Heart right ventricle (tissue), 16 donors: ENCODE data around the gene NATD1. TPM values are rescaled to one million over a fixed set of nuclear protein-coding genes. Genes with fewer than 3 reads are reported as not detected.
A peak's percentile ranks its signal among the peaks of the same experiment; 100 is the strongest.

Experiments
- ATAC-seq, 8 donors: fragments of 200-7000 bp; cut with Tn5 transposase; one replicate each; pipeline ENCODE4 v1.9.1; 2020; ENCODE audit warnings: mild to moderate bottlenecking in 8 of 8, moderate library complexity in 8 of 8, moderate number of reproducible peaks in 1 of 8
- DNase-seq, 2 donors: peaks; one replicate each; pipeline ENCODE4 v3.0.0-alpha.2; 2020
- H3K27ac ChIP-seq, 10 donors: fragments of 200-600 bp; sonication (generic) in 2 of 10; one replicate each; pipeline versions ENCODE4 v1.5.0 to v1.8.0; 2020 to 2022; ENCODE audit warnings: mild to moderate bottlenecking in 3 of 10
- H3K27me3 ChIP-seq, 7 donors: fragments of 200-600 bp; one replicate each; pipeline ENCODE4 v1.8.0; 2021 to 2022; ENCODE audit warnings: mild to moderate bottlenecking in 2 of 7
- H3K36me3 ChIP-seq, 9 donors: fragments of 200-600 bp; sonication (generic) in 1 of 9; one replicate each; pipeline versions ENCODE4 v1.5.0 to v1.8.0; 2020 to 2022; ENCODE audit warnings: mild to moderate bottlenecking in 2 of 9
- H3K4me1 ChIP-seq, 9 donors: fragments of 200-600 bp; sonication (generic) in 1 of 9; one replicate each; pipeline versions ENCODE4 v1.5.0 to v1.8.0; 2020 to 2022; ENCODE audit warnings: mild to moderate bottlenecking in 4 of 9
- H3K4me3 ChIP-seq, 10 donors: fragments of 200-600 bp; sonication (generic) in 2 of 10; one replicate each; pipeline versions ENCODE4 v1.5.0 to v1.8.0; 2020 to 2022; ENCODE audit warnings: mild to moderate bottlenecking in 7 of 10, moderate library complexity in 2 of 10
- H3K9me3 ChIP-seq, 11 donors: fragments of 200-600 bp in 10 of 11; sonication (generic) in 2 of 11; one replicate each; pipeline versions ENCODE4 v1.5.0 to v1.8.0; 2013 to 2022; ENCODE audit warnings: mild to moderate bottlenecking in 2 of 11, control low read depth in 1 of 11, moderate library complexity in 1 of 11
- CTCF ChIP-seq, 9 donors: fragments of 200-600 bp; sonication (generic) in 2 of 9; IDR thresholded peaks; one replicate each; pipeline versions ENCODE4 v1.5.0 to v1.8.0; 2021 to 2022; ENCODE audit warnings: antibody characterized with exemption in 9 of 9, mild to moderate bottlenecking in 5 of 9, moderate library complexity in 1 of 9
- WGBS, 2 donors: extraction: QIAGEN DNeasy Blood & Tissue Kit; methylation state at CpG; one replicate each; pipeline ENCODE4 v1.1.7; 2013; ENCODE audit warnings: inconsistent platforms in 1 of 2; 5-methylcytosine and 5-hydroxymethylcytosine counted together
- intact Hi-C, 10 donors: fragments of 100-400 bp; cut with DNase I; formaldehyde crosslinking; loops; one replicate each; pipeline versions ENCODE4 v1.11.1 to v1.14.2; 2022
- polyA plus RNA-seq, 2 donors: library from polyadenylated mRNA; stranded (reverse); fragments of 200-250 nt; gene quantifications; one replicate each; pipeline ENCODE4 v1.2.3, GENCODE V29; 2013
- total RNA-seq, 10 donors: library from RNA; stranded (reverse); fragmentation: NEBNext Ultra II Directional in 3 of 10; extraction: Animal tissue kit (Norgen Biotek cat#: 25700) in 3 of 10; gene quantifications; one replicate each; pipeline versions ENCODE4 v1.2.1 to v1.2.4, GENCODE V29; 2021 to 2023
- donor health status: Arrhythmogenic right ventricular cardiomyopathy.
- donor health status: ischemic (EF 13 %, LVEDD 7.1; RV severe dilation, severe dysfunction).
- donor health status: healthy with polysubstance abuse.
- donor health status: DM: no; HTN: yes; CAD: no.
- donor health status: DM: no; HTN: no; CAD: no.
- donor health status: ischemic (EF 25% LVEDD 6.9; RV normal size, moderate dysfunction).
- donor health status: ischemic (EF 25% LVEDD 5.7; RV mildly dilated, moderate dysfunction).
- donor health status: healthy.
- donor health status: DM: yes; HTN: yes; CAD: no.
- donor health status: Ischemic cardiomyopathy.
- donor health status: ischemic (EF 35%, LVEDD 5.7; RV mildly dilated, moderate dysfunction).
- donor health status: nonischemic (EF 11% LVEDD 7.7; RV severe dilation, severe dysfunction).
- donor health status: DM: yes; HTN: yes; CAD: no.
- donor health status: PGD.
- donor health status: ischemic (EF 29% LVEDD 5.4; RV normal size, mild dysfunction).
- donor health status: nonischemic (EF 23%, LVEDD 6.1; RV moderate dilation, normal function).

Gene NATD1
- total and polyA plus RNA-seq, 12 donors, result 3.1 to 23.1 (median 18.1) TPM

DNA sequence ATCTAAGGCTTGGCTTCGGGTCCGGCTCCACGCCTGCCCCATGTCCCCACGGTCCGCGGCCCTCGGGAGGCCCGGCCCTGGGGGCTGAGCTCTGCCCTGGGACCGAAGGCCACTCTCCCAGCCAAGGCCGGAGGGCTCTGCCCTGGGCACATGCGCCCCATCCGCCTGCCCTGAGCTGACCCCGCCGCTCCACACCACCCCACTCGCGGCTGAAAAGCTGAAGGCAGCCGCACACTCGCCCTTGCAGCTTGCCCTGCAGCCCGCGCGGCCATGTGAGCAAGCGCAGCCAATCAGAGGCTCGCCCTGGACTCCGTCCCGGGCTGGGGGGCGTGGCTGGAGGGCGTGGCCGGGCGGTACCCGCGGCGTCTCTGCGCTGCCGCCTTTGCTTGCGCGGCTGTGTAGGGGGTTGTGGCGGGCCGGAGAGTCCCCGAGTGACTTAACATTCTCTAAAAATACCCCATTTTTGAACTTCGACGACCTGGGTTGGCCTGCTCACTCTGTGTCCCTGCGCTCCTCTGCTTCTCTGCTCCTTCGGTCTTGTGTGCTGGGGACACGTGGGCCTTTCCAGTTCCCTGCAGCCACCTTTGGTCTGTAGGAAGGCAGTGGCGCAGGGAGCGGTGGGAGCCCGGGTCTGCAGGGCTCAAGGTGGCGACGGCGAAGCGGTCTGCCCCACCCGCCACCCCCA lies 22.5 kb upstream of the NATD1 start:
- Histone ChIP-seq H3K27me3 (no peaks in the 10 kb centered on the region), H3K9me3 (no peaks in the 10 kb centered on the region), H3K36me3 (no peaks in the 10 kb centered on the region), H3K27ac (peak overlapping the region; percentile 19 to 82 (median 76)), H3K4me3 (peak overlapping the region; percentile 49 to 78 (median 65)), H3K4me1 (peaks cover 4 to 41% (median 16%) of the 10 kb centered on the region in 9 donors)
- peak in 5 of 9 donors; percentile 12 to 24 (median 18) for TF ChIP-seq CTCF (IDR thresholded peaks at IDR 0.05)
- ATAC-seq (peak; percentile 96 to 98 (median 98)), DNase-seq (peak; percentile 94 to 97)
- WGBS, 2 donors, result 0% methylated on average over 52 of the region's 52 CpGs
- intact Hi-C loops, result loop anchor here in 7 of 10 donors (1.0 to 10.0 kb wide), 8 partner anchors 17 to 239 kb away; partner anchors contain the start of gene DHRS7B (in 5 of the 7)

DNA sequence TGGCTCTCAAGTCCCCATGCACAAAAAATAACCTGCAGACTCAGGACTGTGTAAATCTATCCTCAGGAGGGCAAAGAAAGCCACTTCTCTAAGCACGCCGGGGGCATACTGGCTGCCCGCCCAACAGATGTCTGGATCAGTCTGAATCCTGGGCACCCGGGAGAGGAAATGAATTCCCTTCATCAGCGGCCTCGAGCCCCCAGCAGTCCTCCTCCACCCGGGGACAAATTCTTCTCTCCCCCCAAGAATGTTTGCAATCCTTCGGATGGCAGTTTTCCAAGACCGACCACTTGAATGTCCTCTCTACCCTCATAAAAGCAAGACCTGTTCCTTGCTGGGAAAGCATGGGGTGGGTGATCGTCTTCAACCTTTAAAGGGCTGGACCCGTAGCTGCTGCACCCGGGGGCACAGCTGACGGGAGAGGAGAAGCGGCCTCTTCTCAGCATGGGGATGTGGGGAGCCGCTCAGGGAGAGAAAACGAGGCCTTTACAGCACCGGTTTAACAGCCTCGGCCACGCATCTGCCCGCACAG lies 21.9 kb upstream of the NATD1 start:
- Histone ChIP-seq H3K4me1 (peaks cover 4 to 39% (median 16%) of the 10 kb centered on the region in 9 donors), H3K9me3 (no peaks in the 10 kb centered on the region), H3K27ac (peak overlapping the region; percentile 19 to 82 (median 76)), H3K4me3 (peak overlapping the region; percentile 49 to 78 (median 65)), H3K27me3 (no peaks in the 10 kb centered on the region), H3K36me3 (no peaks in the 10 kb centered on the region)
- intact Hi-C loops, result loop anchor here in 7 of 10 donors (2.0 to 10.0 kb wide), 7 partner anchors 37 to 240 kb away; partner anchors contain the start of gene DHRS7B (in 5 of the 7)
- no peak for DNase-seq
- TF ChIP-seq CTCF (IDR thresholded peaks at IDR 0.05), result no peak
- 9 to 10% methylated on average over 19 to 20 of the region's 20 CpGs for WGBS, 2 donors
- ATAC-seq, result peak in 1 of 8 donors; percentile 19

- DNase-seq (no peak), ATAC-seq (no peak)
- no peak for TF ChIP-seq CTCF (IDR thresholded peaks at IDR 0.05)
- intact Hi-C loops, result loop anchor here in 3 of 10 donors (10.0 kb wide), 2 partner anchors 148 to 242 kb away; partner anchors contain the start of gene DHRS7B (in 2 of the 3)
- Histone ChIP-seq H3K9me3 (no peaks in the 10 kb centered on the region), H3K4me1 (peaks cover 4 to 22% (median 16%) of the 10 kb centered on the region in 9 donors), H3K27ac (no peak overlapping the region), H3K36me3 (no peaks in the 10 kb centered on the region), H3K4me3 (no peak overlapping the region), H3K27me3 (no peaks in the 10 kb centered on the region)
- WGBS, 2 donors, result 71 to 74% methylated on average over 14 of the region's 14 CpGs
Observed at GRCh38 chr17:21272881-21273792, 19.9 kb upstream of the NATD1 start.

- ATAC-seq, result no peak
- Histone ChIP-seq H3K27me3 (no peaks in the 10 kb centered on the region), H3K4me3 (no peak overlapping the region), H3K9me3 (no peaks in the 10 kb centered on the region), H3K27ac (no peak overlapping the region), H3K36me3 (no peaks in the 10 kb centered on the region), H3K4me1 (peaks cover 4 to 26% (median 16%) of the 10 kb centered on the region in 9 donors)
- TF ChIP-seq CTCF (IDR thresholded peaks at IDR 0.05), result no peak
- 91 to 94% methylated on average over 3 of the region's 3 CpGs for WGBS, 2 donors
- intact Hi-C loops, result loop anchor here in 3 of 10 donors (10.0 kb wide), 2 partner anchors 147 to 243 kb away; partner anchors contain the start of gene DHRS7B (in 2 of the 3)
- DNase-seq, result no peak
Observed at GRCh38 chr17:21272250-21272649, 19.0 kb upstream of the NATD1 start.
